Ascending aorta (tissue), 2 donors: ENCODE measurements around the gene GNG8. TPM values are rescaled to one million over a fixed set of nuclear protein-coding genes. Genes with fewer than 3 reads are reported as not detected.

ENCODE experiments used
- DNase-seq, 2 donors: peaks; one replicate each; pipeline ENCODE4 v3.0.0-alpha.2; 2019; ENCODE audit warnings: low spot score in 2 of 2
- H3K27ac ChIP-seq, 2 donors: fragments of 200-600 bp; sonication (generic); one replicate each; pipeline ENCODE4 v1.5.1; 2016 to 2017; ENCODE audit warnings: mild to moderate bottlenecking in 1 of 2
- H3K27me3 ChIP-seq: fragments of 200-600 bp; sonication (generic); one replicate; pipeline ENCODE4 v1.5.1; 2017
- H3K36me3 ChIP-seq, 2 donors: fragments of 200-600 bp; sonication (generic); one replicate each; pipeline ENCODE4 v1.5.1; 2016
- H3K4me1 ChIP-seq, 2 donors: fragments of 200-600 bp; sonication (generic); one replicate each; pipeline ENCODE4 v1.5.1; 2016 to 2017; ENCODE audit warnings: mild to moderate bottlenecking in 1 of 2
- H3K4me3 ChIP-seq, 2 donors: fragments of 200-600 bp; sonication (generic); one replicate each; pipeline ENCODE4 v1.5.1; 2016 to 2017; ENCODE audit warnings: mild to moderate bottlenecking in 1 of 2
- H3K9me3 ChIP-seq, 2 donors: fragments of 200-600 bp; sonication (generic); one replicate each; pipeline ENCODE4 v1.5.1; 2016
- intact Hi-C: fragments of 100-400 bp; cut with DNase I; formaldehyde crosslinking; loops from one replicate; pipeline ENCODE4 v1.15.1; 2023
- total RNA-seq: library from RNA; depleted of rRNA; stranded (reverse); fragments of >200 nt; gene quantifications from one replicate; pipeline ENCODE4 v1.1.0, GENCODE V29; 2016
- TF ChIP-seq, protein P1 (sequence below), 3 experiments: fragments of 200-600 bp in 2 of 3; fragments of 450-650 bp in 1 of 3; sonication (generic) in 2 of 3; IDR thresholded peaks; one replicate each; pipeline ENCODE4 v1.5.1; 2016 to 2019; ENCODE audit warnings: antibody characterized with exemption in 3 of 3, mild to moderate bottlenecking in 1 of 3, moderate library complexity in 1 of 3

Gene GNG8
- total RNA-seq, 1 donor from 2014 or later: not detected

- peaks cover 4 to 10% of the 10 kb centered on the region in 2 donors for H3K36me3 ChIP-seq
- H3K27me3 ChIP-seq: no peaks in the 10 kb centered on the region
- H3K27ac ChIP-seq: peak overlapping the region; percentile 87 to 96
- intact Hi-C loops: no loop called here
- peak overlapping the region; percentile 70 to 96 for H3K4me3 ChIP-seq
- TF ChIP-seq, protein P1, sequence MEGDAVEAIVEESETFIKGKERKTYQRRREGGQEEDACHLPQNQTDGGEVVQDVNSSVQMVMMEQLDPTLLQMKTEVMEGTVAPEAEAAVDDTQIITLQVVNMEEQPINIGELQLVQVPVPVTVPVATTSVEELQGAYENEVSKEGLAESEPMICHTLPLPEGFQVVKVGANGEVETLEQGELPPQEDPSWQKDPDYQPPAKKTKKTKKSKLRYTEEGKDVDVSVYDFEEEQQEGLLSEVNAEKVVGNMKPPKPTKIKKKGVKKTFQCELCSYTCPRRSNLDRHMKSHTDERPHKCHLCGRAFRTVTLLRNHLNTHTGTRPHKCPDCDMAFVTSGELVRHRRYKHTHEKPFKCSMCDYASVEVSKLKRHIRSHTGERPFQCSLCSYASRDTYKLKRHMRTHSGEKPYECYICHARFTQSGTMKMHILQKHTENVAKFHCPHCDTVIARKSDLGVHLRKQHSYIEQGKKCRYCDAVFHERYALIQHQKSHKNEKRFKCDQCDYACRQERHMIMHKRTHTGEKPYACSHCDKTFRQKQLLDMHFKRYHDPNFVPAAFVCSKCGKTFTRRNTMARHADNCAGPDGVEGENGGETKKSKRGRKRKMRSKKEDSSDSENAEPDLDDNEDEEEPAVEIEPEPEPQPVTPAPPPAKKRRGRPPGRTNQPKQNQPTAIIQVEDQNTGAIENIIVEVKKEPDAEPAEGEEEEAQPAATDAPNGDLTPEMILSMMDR (IDR thresholded peaks at IDR 0.05): peak in 1 of 3 experiments; percentile 15
- peak in 1 of 2 donors; percentile 85 for DNase-seq
- no peaks in the 10 kb centered on the region for H3K9me3 ChIP-seq
- H3K4me1 ChIP-seq: peaks cover 12 to 17% of the 10 kb centered on the region in 2 donors
These were observed 24.1 kb upstream of the GNG8 start for GRCh38 chr19:46660008-46660517.

DNA sequence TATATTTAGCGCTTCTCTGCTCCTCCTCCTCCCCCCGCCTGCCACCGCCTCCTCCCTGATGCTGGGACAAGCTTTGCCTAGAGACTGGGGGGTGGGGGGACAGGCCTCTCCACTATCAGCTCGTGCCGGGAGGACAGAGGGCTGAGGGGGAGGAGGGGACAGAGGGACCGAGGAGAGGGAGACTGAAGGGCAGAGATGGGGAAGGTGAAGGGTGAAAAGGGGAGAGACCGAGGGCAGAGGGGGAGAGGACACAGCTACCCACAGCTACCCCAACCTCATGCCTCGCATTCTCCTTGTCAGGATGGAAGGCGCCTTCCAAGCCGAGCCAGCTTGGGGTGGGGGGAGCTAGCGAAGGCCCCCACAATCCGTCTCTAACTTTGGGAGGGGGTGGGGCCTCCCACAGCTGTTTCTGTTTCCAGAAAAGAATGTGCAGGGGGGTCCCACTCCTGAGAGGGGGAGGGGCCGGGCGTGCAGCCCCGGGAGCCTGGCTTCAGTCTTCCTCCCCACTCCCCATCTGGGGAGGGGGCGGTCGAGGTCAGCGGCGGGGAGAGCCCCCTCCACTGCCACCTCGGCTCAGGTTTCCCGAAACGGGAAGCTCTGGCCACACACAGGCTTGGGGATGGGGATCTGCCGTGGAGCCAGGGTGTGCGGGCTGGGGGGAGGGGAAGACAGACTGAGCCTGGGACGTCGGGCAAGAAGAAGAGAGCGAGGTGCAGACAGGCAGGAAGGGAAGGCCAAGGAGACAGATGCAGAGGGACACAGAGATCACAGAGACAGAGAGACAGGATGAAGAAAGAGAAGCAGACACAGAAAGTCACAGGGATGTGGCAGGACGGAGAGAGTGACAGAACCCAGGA is 23.4 kb upstream of the GNG8 start:
- TF ChIP-seq, protein P1 (IDR thresholded peaks at IDR 0.05): no peak
- Histone ChIP-seq H3K4me1 (peaks cover 15 to 23% of the 10 kb centered on the region in 2 donors), H3K4me3 (peak overlapping the region; percentile 70 to 96), H3K27me3 (no peaks in the 10 kb centered on the region), H3K36me3 (peaks cover 4 to 10% of the 10 kb centered on the region in 2 donors), H3K27ac (peak overlapping the region; percentile 87 to 96), H3K9me3 (no peaks in the 10 kb centered on the region)
- DNase-seq: peak; percentile 25 to 73
- intact Hi-C loops: no loop called here

DNA sequence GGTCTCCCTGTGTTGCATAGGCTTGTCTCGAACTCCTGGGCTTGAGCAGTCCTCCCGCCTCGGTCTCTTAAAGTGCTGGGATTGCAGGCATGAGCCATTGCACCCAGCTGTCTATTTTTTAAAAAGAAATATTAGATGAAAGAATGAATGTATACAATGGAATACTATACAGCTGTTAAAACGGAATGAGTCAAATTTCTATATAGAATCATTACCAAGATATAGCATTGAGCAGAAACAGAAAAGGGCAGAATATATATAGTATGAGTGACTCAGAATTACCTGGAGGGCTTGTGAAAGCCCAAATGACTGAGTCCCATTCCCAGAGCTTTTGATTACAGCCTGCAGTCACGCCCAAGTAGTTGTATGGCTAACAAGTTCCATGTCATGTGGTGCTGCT is 20.5 kb upstream of the GNG8 start:
- Histone ChIP-seq H3K4me1 (peaks cover 20 to 44% of the 10 kb centered on the region in 2 donors), H3K4me3 (no peak overlapping the region), H3K27ac (peak overlapping the region; percentile 58 to 88), H3K9me3 (no peaks in the 10 kb centered on the region), H3K36me3 (peaks cover 16 to 26% of the 10 kb centered on the region in 2 donors), H3K27me3 (no peaks in the 10 kb centered on the region)
- DNase-seq: no peak
- TF ChIP-seq, protein P1 (IDR thresholded peaks at IDR 0.05): no peak
- intact Hi-C loops: no loop called here

DNA sequence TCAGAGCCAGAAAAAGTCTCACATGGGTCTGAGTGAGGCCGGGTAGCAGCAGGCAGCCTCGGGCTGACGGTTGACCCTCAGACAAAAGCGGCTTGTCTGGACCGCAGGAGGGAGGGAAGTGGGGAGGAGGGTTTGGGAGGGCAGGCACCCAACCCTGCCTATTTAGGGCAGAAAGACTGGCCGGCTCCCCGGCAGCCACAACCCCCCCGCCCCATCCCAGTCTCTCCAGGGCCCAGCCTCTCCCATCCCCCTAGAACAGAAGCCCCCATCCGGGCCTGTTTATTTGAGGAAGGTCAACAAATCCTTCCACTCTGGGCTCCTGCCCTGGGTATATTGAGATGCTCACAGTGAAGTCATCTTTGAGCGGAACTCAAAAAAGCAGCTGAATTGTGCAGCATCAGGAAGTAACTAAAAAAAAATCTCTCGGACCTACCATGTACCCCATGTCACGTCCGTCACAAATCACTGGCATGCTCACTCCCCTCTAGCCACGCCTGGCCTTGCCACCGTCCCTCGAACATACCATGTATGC is 18.7 kb upstream of the GNG8 start:
- TF ChIP-seq, protein P1 (IDR thresholded peaks at IDR 0.05): no peak
- no peaks in the 10 kb centered on the region for H3K9me3 ChIP-seq
- DNase-seq: peak in 1 of 2 donors; percentile 80
- H3K4me1 ChIP-seq: peaks cover 19 to 43% of the 10 kb centered on the region in 2 donors
- intact Hi-C loops: no loop called here
- peak overlapping the region; percentile 26 to 46 for H3K4me3 ChIP-seq
- H3K36me3 ChIP-seq: peaks cover 16 to 26% of the 10 kb centered on the region in 2 donors
- peak overlapping the region; percentile 88 to 92 for H3K27ac ChIP-seq
- H3K27me3 ChIP-seq: no peaks in the 10 kb centered on the region

- intact Hi-C loops: no loop called here
- Histone ChIP-seq H3K36me3 (peaks cover 26 to 34% of the 10 kb centered on the region in 2 donors), H3K27me3 (no peaks in the 10 kb centered on the region), H3K27ac (peak overlapping the region; percentile 36 to 45), H3K9me3 (no peaks in the 10 kb centered on the region), H3K4me1 (peaks cover 21 to 38% of the 10 kb centered on the region in 2 donors), H3K4me3 (no peak overlapping the region)
- no peak for DNase-seq
- TF ChIP-seq, protein P1 (IDR thresholded peaks at IDR 0.05): no peak
These were observed 14.4 kb upstream of the GNG8 start for GRCh38 chr19:46650445-46650844.
